Immature natural killer cell (primary cell): Measurements from ENCODE around the gene TSPAN18. TPM values are rescaled to one million over a fixed set of nuclear protein-coding genes. Genes with fewer than 3 reads are reported as not detected.
A peak's percentile ranks its signal among the peaks of the same experiment; 100 is the strongest.

ENCODE experiments used
- DNase-seq, 3 donors: peaks; one replicate each; pipeline ENCODE4 v3.0.0; 2022; ENCODE audit warnings: mixed read lengths in 1 of 3
- H3K27ac Mint-ChIP-seq, 6 donors: one replicate each; pipeline ENCODE4 v1.8.0; 2020; ENCODE audit warnings: mixed read lengths in 6 of 6, mild to moderate bottlenecking in 5 of 6, inconsistent platforms in 4 of 6, moderate library complexity in 3 of 6
- H3K27me3 Mint-ChIP-seq, 3 donors: one replicate each; pipeline ENCODE4 v1.8.0; 2020 to 2021; ENCODE audit warnings: low read depth in 3 of 3, mild to moderate bottlenecking in 3 of 3, mixed read lengths in 3 of 3, moderate library complexity in 3 of 3, inconsistent platforms in 1 of 3
- H3K36me3 Mint-ChIP-seq, 3 donors: one replicate each; pipeline ENCODE4 v1.8.0; 2020; ENCODE audit warnings: mixed read lengths in 3 of 3, inconsistent platforms in 2 of 3, mild to moderate bottlenecking in 2 of 3
- H3K4me1 Mint-ChIP-seq, 2 donors: one replicate each; pipeline ENCODE4 v1.8.0; 2020; ENCODE audit warnings: inconsistent platforms in 2 of 2, mild to moderate bottlenecking in 2 of 2, mixed read lengths in 2 of 2, moderate library complexity in 1 of 2
- H3K4me3 Mint-ChIP-seq, 5 donors: one replicate each; pipeline ENCODE4 v1.8.0; 2020; ENCODE audit warnings: mild to moderate bottlenecking in 5 of 5, mixed read lengths in 5 of 5, inconsistent platforms in 3 of 5, moderate library complexity in 3 of 5
- H3K9me3 Mint-ChIP-seq, 6 donors: one replicate each; pipeline ENCODE4 v1.8.0; 2020; ENCODE audit warnings: mild to moderate bottlenecking in 6 of 6, mixed read lengths in 6 of 6, inconsistent platforms in 4 of 6, moderate library complexity in 3 of 6
- polyA plus RNA-seq, 3 donors: library from polyadenylated mRNA; unstranded; fragments of 300-500 nt; fragmentation: Illumina TruSeq; gene quantifications; one replicate each; pipeline ENCODE4 v1.2.3, GENCODE V29; 2021

Gene TSPAN18
- polyA plus RNA-seq, 3 donors from 2014 or later: 0.84 to 0.93 (median 0.86) TPM

DNA sequence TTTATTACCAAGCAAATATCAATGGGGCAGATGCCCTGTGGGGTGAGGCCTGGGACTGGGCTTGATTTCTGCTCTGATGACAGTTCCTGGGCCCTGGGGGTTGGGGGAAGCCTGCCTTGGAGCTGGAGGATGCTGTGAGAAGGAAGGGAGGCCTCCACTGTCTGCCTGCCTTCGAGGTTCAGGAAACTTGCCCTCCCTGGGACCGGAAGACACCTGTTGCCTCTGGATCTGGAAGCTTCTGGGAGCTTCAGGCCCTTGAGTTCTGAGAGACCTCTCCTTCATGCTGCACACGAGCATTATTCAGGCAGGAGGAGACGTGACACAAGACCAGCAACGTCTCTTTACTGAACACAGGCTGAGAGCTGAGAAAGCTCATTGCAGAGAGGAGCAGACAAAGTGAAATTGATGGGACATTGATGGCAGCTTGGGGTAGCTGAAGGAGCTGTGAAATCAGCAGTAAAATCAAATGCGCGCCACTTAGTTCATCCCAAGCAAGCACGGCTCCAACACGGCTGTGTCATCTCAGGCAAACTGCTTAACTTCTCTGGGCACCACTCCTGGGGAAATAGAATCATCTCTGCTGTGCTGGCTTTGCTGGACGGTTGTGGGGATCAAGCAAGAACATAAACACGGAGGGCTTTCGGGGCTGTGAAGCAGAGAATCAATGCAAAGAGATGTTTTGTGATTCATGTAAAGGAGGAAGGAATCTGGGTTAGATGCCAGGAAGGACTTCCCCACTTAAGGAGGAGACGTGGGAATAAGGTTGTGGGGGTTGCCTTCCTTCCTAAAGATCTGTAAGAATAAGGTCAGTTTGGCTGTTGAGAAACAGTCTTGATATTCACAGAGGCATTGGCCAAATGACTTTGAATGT is 159.4 kb downstream of the TSPAN18 start:
- H3K9me3 Mint-ChIP-seq: no peaks in the 10 kb centered on the region
- H3K4me1 Mint-ChIP-seq: no peaks in the 10 kb centered on the region
- H3K4me3 Mint-ChIP-seq: no peak overlapping the region
- H3K36me3 Mint-ChIP-seq: no peaks in the 10 kb centered on the region
- H3K27ac Mint-ChIP-seq: no peak overlapping the region
- DNase-seq: no peak
- peaks cover 0 to 3% (median 0%) of the 10 kb centered on the region in 3 donors for H3K27me3 Mint-ChIP-seq

DNA sequence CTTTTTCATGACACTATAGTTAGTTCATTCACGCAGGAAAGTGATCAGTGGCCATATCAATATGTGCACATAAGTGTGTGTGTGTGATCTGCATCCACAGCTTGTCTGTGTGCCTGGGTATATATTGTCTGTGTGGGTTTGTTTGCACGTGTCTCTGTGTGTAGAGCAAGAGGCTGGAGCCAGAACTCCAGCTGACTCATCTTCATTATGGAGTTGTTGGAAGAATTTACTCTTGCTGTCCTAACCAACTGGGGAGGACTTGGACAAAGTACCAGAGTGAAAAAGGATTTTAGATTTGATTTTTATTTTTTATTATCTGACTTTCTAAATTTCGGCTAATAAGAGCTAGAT is 160.0 kb downstream of the TSPAN18 start:
- no peaks in the 10 kb centered on the region for H3K36me3 Mint-ChIP-seq
- no peaks in the 10 kb centered on the region for H3K9me3 Mint-ChIP-seq
- no peaks in the 10 kb centered on the region for H3K4me1 Mint-ChIP-seq
- no peak for DNase-seq
- H3K27ac Mint-ChIP-seq: no peak overlapping the region
- H3K4me3 Mint-ChIP-seq: no peak overlapping the region
- H3K27me3 Mint-ChIP-seq: peaks cover 0 to 3% (median 0%) of the 10 kb centered on the region in 3 donors

DNA sequence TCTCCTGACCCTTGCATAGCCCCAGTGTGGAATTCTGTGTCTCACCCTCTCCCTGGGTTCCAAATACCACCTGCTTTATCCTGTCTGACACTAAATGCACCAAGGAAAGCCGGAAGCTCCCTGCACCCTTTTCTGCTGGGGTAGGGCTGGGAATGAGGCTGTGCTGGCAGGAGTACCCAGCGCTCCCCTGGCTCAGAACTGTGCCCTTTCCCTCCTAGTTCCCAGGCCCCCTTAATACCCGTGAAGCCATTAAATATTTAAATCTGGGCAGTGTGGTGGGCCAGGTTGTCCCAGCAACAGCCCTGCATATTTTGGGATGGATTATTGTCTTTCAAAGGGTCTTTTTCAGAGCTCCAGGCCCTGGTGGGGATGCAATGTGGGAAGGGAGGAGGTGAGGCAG is 160.9 kb downstream of the TSPAN18 start:
- no peak for DNase-seq
- Mint-ChIP-seq H3K4me1 (no peaks in the 10 kb centered on the region), H3K36me3 (no peaks in the 10 kb centered on the region), H3K4me3 (no peak overlapping the region), H3K27me3 (peaks cover 0 to 3% (median 0%) of the 10 kb centered on the region in 3 donors), H3K27ac (no peak overlapping the region), H3K9me3 (no peaks in the 10 kb centered on the region)

DNA sequence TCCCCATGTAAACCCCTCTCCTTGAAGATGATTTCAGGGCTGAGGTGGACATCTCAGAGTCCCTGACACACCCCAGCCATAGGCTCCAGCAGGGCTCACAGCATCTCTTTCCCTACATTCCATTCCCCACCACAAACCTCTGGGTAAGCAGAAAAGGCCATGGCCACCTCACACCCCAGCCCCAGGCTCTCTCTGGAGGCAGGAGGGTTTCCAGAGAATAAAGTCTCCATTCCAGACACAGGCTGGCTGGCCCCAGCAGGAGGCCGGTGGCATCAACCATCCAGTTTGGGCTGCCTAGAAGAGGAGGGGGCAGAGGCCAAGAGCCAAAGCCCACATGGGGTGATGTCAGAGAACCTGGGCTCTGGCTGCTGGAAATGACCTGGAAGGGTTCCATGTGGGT is 162.5 kb downstream of the TSPAN18 start:
- Mint-ChIP-seq H3K27me3 (peaks cover 0 to 6% (median 0%) of the 10 kb centered on the region in 3 donors), H3K9me3 (no peaks in the 10 kb centered on the region), H3K4me1 (no peaks in the 10 kb centered on the region), H3K4me3 (no peak overlapping the region), H3K36me3 (no peaks in the 10 kb centered on the region), H3K27ac (no peak overlapping the region)
- no peak for DNase-seq

DNA sequence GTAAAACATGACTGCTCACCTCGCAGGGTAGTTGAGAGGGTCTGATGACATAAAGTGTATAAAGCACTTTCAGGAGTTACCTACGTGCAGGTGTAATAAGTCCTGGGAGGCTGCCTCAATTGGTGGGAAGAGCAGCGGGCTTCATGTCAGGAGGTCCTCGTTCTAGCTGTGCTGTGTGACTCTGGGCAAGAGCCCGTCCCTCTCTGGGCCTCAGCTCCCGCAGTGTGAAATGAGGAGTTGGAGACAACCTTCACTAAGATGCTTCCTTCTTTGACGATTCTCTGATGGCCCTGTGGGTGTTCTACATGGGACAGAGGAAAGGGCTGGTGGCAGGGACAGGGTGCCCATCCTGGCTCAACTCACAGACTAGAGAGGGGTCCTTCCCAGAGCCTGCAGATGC is 166.1 kb downstream of the TSPAN18 start:
- Mint-ChIP-seq H3K4me1 (no peaks in the 10 kb centered on the region), H3K27ac (no peak overlapping the region), H3K9me3 (no peaks in the 10 kb centered on the region), H3K36me3 (no peaks in the 10 kb centered on the region), H3K4me3 (no peak overlapping the region), H3K27me3 (peaks cover under 1 to 14% (median 9%) of the 10 kb centered on the region in 3 donors)
- no peak for DNase-seq

DNA sequence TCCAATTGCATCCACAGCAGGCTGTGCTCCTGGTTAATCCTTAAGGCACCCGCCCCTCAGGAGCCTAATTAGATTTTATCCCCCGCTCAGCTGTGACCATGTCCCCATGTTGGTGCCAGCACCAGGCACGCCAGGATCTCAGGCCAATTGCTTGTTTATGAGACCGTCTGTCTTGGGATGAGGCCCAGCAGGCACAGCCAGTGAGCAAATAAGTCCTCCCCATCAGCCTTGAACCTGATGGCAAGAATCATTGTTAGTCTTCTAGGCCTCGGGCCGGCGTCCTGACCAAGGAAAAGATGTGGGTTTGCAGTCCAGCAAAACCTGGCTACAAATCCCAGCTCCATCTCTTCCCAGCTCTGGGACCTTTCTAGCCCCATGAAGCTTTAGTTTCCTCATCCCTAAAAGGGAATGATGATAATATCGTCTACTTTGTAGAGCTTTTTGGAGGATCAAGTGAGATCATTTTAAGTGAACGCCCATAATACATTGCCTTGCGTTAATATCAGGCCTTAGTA is 166.6 kb downstream of the TSPAN18 start:
- H3K4me1 Mint-ChIP-seq: no peaks in the 10 kb centered on the region
- H3K27ac Mint-ChIP-seq: no peak overlapping the region
- H3K36me3 Mint-ChIP-seq: no peaks in the 10 kb centered on the region
- no peak overlapping the region for H3K4me3 Mint-ChIP-seq
- peaks cover 2 to 18% (median 9%) of the 10 kb centered on the region in 3 donors for H3K27me3 Mint-ChIP-seq
- H3K9me3 Mint-ChIP-seq: no peaks in the 10 kb centered on the region
- no peak for DNase-seq

DNA sequence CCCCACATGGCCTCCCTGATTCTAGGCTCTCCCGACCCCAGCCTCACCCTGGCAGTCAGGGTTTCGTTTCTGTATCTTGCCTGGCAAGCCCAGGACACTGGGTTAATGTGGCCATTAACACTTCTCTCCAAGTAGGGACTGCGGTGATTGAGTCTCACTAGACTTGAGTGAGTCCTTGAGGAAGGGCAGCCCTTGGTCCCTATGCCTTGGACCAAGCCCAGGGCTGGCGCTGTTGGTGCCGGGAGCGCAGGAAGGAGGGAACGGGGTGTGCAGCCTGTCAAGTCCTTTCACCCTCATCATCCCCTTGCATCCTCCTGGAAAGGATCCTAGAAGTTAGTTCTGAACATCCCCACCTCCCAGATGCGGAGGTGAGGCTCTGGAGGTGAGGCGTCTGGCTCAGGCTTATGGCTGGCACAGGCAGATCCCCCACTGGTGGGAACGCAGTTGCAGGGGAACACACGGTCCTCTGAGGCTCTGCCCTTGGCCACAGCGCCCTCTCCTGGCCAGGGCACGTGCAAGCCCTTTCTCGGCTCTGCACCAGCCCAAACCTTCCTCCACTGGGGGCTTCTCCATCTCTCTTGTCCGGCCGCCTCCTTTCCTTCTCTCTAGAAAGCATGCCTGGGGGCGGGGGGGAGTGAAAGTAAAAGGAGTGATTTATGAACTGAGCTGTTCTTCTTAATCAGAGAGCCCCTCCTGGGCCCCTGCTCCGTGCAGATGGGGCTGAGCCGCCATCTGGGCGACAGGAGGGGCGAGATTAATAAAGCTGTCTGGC is 167.3 kb downstream of the TSPAN18 start:
- no peaks in the 10 kb centered on the region for H3K4me1 Mint-ChIP-seq
- DNase-seq: peak; percentile 35 to 54 (median 41)
- peaks cover 2 to 18% (median 9%) of the 10 kb centered on the region in 3 donors for H3K27me3 Mint-ChIP-seq
- H3K36me3 Mint-ChIP-seq: no peaks in the 10 kb centered on the region
- no peaks in the 10 kb centered on the region for H3K9me3 Mint-ChIP-seq
- H3K27ac Mint-ChIP-seq: no peak overlapping the region
- H3K4me3 Mint-ChIP-seq: no peak overlapping the region

DNA sequence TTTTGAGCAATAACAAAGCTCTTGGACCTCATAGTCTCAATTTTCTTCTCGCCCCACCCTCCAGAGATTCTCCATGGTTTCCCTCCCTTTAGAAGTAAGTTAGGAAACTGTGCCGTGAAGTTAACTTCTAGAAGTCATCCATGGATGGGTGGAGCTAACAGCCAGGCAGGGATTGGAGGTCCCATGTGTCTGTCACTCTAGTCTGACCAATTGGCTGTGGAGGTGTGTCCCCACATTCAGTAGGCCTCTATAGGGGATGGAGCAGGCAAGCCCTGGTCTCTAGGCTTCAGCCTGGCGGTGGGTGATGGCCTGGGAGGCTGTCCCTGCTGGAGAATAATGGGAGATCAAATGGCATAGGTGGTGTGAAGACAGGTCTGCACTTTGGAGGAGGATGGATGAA is 173.2 kb downstream of the TSPAN18 start:
- Mint-ChIP-seq H3K27me3 (peaks cover 9 to 20% (median 10%) of the 10 kb centered on the region in 3 donors), H3K4me1 (no peaks in the 10 kb centered on the region), H3K36me3 (no peaks in the 10 kb centered on the region), H3K4me3 (no peak overlapping the region), H3K27ac (peak overlapping the region in 1 of 6 donors; percentile 65), H3K9me3 (no peaks in the 10 kb centered on the region)
- peak in 2 of 3 donors; percentile 18 to 23 for DNase-seq

DNA sequence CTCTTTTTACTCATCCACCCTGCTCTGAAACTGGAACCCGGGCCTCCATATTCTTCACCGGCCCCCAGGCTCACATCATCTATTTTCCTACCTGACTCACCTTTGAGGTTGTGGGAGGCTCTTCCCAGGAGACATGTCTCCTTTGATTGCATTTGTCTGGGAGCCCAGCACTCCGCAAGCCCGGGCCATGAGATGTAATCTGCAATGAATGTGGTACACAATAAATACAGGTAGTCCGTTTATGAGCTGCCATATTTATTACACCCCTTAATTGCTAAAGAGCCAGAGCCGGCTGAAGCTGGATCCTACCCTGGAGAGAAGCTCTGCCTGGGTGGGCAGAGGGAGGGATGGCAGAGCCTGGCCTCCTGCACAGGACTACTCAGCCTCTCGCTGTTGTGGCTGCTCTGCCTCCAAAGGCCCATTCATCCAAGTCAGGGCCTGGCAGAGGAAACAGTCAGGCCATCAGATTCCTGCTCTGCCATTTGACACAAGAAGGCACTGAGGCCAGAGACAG is 174.4 kb downstream of the TSPAN18 start:
- Mint-ChIP-seq H3K27ac (no peak overlapping the region), H3K4me3 (no peak overlapping the region), H3K27me3 (peaks cover 9 to 13% (median 9%) of the 10 kb centered on the region in 3 donors), H3K9me3 (no peaks in the 10 kb centered on the region), H3K36me3 (no peaks in the 10 kb centered on the region), H3K4me1 (no peaks in the 10 kb centered on the region)
- DNase-seq: no peak

DNA sequence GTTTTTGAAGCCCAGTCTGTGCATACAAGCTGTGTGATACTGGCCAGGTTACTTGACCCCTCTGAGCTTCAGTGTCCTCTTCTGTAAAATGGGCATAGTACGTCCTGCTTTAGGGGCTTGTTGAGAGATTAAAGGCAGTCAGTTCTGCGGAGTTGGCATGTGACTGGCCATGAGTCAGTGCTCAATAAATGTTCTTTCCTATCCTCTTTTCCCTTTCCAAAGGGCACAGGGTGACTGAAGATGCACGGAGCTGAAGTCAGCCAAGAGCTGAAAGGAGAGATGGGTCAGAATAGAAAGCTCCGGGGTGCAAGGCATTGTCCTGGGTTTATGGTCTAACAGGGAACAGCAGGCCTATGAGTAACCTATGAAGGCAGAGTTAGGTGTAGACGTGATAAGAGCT is 175.0 kb downstream of the TSPAN18 start:
- DNase-seq: no peak
- Mint-ChIP-seq H3K36me3 (no peaks in the 10 kb centered on the region), H3K4me3 (no peak overlapping the region), H3K27me3 (peaks cover 9 to 10% (median 9%) of the 10 kb centered on the region in 3 donors), H3K9me3 (no peaks in the 10 kb centered on the region), H3K4me1 (no peaks in the 10 kb centered on the region), H3K27ac (no peak overlapping the region)

DNA sequence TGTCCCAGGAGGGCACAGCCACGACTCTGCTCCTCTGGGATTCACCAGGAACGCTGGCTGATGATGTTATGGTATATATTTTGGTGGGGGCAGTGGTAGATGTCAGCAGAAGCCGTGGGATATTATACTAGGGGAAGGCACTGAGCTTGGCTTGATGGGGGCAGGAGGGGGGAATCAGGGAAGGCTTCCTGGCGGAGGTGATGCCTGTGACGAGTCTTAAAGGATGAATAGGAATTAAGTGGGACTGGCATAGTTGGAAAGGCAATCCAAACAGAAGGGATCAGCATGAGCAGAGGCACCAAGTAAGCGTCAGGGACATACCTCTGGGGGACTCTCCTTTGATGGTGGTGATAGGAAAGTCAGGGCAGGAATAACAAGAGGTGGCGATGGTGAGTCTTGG is 176.3 kb downstream of the TSPAN18 start:
- Mint-ChIP-seq H3K36me3 (no peaks in the 10 kb centered on the region), H3K4me3 (no peak overlapping the region), H3K9me3 (no peaks in the 10 kb centered on the region), H3K27me3 (peaks cover 8 to 14% (median 13%) of the 10 kb centered on the region in 3 donors), H3K4me1 (no peaks in the 10 kb centered on the region), H3K27ac (no peak overlapping the region)
- DNase-seq: no peak

DNA sequence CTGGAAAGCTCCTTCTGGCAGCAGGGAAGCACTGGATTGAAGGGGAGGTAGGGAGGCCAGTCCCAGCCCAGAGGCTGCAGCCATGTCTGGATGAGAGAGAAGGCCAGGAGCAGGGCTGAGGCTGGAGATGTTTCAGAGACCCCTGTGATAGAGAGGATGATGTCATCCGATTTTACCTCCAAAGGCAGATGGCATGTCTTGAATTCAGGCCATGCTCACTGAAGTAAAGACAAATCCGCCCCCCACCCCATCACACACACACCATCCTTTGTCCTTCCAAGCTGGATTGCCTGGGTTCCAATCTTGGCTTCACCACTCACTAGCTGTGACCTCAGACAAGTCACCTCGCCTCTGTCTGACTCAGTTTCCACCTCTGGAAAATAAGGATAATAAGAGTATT is 176.8 kb downstream of the TSPAN18 start:
- H3K27ac Mint-ChIP-seq: no peak overlapping the region
- no peaks in the 10 kb centered on the region for H3K4me1 Mint-ChIP-seq
- H3K27me3 Mint-ChIP-seq: peaks cover 8 to 13% (median 10%) of the 10 kb centered on the region in 3 donors

DNA sequence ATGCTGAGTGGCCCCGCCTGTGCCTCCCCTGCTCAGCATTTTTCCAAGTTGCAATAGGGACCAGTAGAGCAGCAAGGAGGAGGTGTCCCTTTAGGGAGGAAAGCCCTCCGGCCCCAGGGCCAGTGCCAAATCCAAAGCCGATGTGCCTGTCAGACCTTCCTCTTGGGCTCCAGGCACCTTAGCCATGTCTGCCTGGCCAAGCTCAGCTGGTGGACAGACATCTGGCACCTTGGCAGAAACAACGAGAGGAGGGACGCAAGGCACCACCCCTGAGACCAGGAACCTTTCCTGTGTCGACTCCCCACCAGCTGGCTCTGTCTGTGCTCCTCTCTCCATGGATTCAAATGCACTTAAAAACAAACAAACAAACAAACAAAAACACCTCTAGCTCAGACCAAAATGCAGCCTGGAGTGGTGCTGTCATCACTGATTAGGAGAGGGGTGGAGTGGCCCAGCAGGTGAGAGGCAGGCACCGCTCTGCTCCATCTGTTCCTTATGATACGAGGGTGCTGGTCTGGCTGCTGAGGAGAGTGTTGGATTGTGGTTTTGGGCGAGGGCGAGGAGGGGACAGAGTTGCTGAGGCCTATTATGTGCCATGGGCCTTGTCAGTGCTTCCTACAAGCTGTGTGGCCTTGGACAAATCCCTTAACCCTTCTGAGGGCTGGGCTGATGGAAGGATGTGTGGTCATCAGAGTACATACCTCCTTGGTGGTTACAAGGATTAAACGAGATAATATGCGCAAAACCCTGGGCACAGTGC is 177.7 kb downstream of the TSPAN18 start:
- Mint-ChIP-seq H3K4me1 (no peaks in the 10 kb centered on the region), H3K27ac (no peak overlapping the region)

More for the DNA sequence above, 176.8 kb downstream of the TSPAN18 start:
- no peaks in the 10 kb centered on the region for H3K9me3 Mint-ChIP-seq
- no peak overlapping the region for H3K4me3 Mint-ChIP-seq
- no peak for DNase-seq
- H3K36me3 Mint-ChIP-seq: no peaks in the 10 kb centered on the region

More for the DNA sequence above, 177.7 kb downstream of the TSPAN18 start:
- Mint-ChIP-seq H3K4me3 (no peak overlapping the region), H3K36me3 (no peaks in the 10 kb centered on the region), H3K9me3 (no peaks in the 10 kb centered on the region), H3K27me3 (peaks cover 8 to 13% (median 8%) of the 10 kb centered on the region in 3 donors)
- no peak for DNase-seq
